GM21390 (cell line): Measurements from ENCODE around the gene FAM209A.
A peak's percentile ranks its signal among the peaks of the same experiment; 100 is the strongest.
"Not testable (repeated sequence)": the region's sequence is repeated elsewhere in the genome, so short reads cannot be mapped to it uniquely, and the experiment has no call there.

ENCODE experiments used
- ATAC-seq: cut with Tn5 transposase; IDR thresholded peaks from one replicate; pipeline ENCODE4 v1.9.1; 2021; ENCODE audit not compliant: unreplicated experiment

The FAM209A gene

GRCh38 chr20:56537997-56538396 lies 13.5 kb downstream of the FAM209A start:
- ATAC-seq = no peak

- ATAC-seq = no peak
Observed at GRCh38 chr20:56540415-56540814, 15.9 kb downstream of the FAM209A start.

- no peak for ATAC-seq
Observed at GRCh38 chr20:56542489-56543030, 18.0 kb downstream of the FAM209A start.

GRCh38 chr20:56551571-56551970 lies 27.0 kb downstream of the FAM209A start:
- ATAC-seq = no peak

- no peak for ATAC-seq
Observed at GRCh38 chr20:56552911-56553629, 28.5 kb downstream of the FAM209A start.

- ATAC-seq = peak; percentile 94
Observed at GRCh38 chr20:56554869-56555268, 30.3 kb downstream of the FAM209A start.

GRCh38 chr20:56558968-56559367 lies 34.4 kb downstream of the FAM209A start:
- no peak for ATAC-seq

- not testable (repeated sequence) for ATAC-seq
Observed at GRCh38 chr20:56564526-56564925, 40.0 kb downstream of the FAM209A start.

- ATAC-seq = no peak
Observed at GRCh38 chr20:56565511-56565910, 41.0 kb downstream of the FAM209A start.

GRCh38 chr20:56566621-56567020 lies 42.1 kb downstream of the FAM209A start:
- ATAC-seq = no peak

GRCh38 chr20:56570832-56571231 lies 46.3 kb downstream of the FAM209A start:
- no peak for ATAC-seq

- no peak for ATAC-seq
Observed at GRCh38 chr20:56572172-56572571, 47.6 kb downstream of the FAM209A start.

GRCh38 chr20:56573986-56574385 lies 49.4 kb downstream of the FAM209A start:
- ATAC-seq = no peak

- no peak for ATAC-seq
Observed at GRCh38 chr20:56574531-56575142, 50.1 kb downstream of the FAM209A start.

- ATAC-seq = no peak
Observed at GRCh38 chr20:56575157-56575556, 50.6 kb downstream of the FAM209A start.
